Measurements from ENCODE around the gene ELL2. TPM values are rescaled to one million over a fixed set of nuclear protein-coding genes. Genes with fewer than 3 reads are reported as not detected.

The ELL2 gene
- total and polyA plus RNA-seq, 9 of the 15 experiments (the other 6 are each of a cell fraction or from before 2014, with no cell fraction given), result 4.3 to 18.3 (median 14.5) TPM

- TF ChIP-seq ZNF449 (CRISPR knock-in tag; IDR thresholded peaks at IDR 0.05) (no peak), STAG1 (CRISPR knock-in tag; IDR thresholded peaks at IDR 0.05; ENCODE audit: borderline replicate concordance) (no peak), XRCC5 (IDR thresholded peaks at IDR 0.05; ENCODE audit: low read depth, low read length) (no peak), PHF20 (IDR thresholded peaks at IDR 0.05; ENCODE audit: partially characterized antibody) (no peak), DPF2 (IDR thresholded peaks at IDR 0.05) (no peak), U2AF1 (optimal IDR thresholded peaks at IDR 0.05; ENCODE audit: low read depth, low read length) (no peak), NFXL1 (CRISPR knock-in tag; IDR thresholded peaks at IDR 0.05) (no peak), SNAPC5 (CRISPR knock-in tag; IDR thresholded peaks at IDR 0.05) (no peak), KLF16 (IDR thresholded peaks at IDR 0.05) (no peak), SMC3 (conservative IDR thresholded peaks at IDR 0.05; ENCODE audit: insufficient read depth, low read depth, low read length) (no peak), NFE2 (IDR thresholded peaks at IDR 0.05; ENCODE audit: low read depth) (peak; percentile 83), PHTF2 (CRISPR knock-in tag; IDR thresholded peaks at IDR 0.05) (no peak), ZBTB9 (CRISPR knock-in tag; IDR thresholded peaks at IDR 0.05) (no peak), RBM25 (IDR thresholded peaks at IDR 0.05; ENCODE audit: low read depth, low read length, severe bottlenecking) (no peak), KLF10 (CRISPR knock-in tag; IDR thresholded peaks at IDR 0.05) (no peak), MAX (CRISPR knock-in tag; IDR thresholded peaks at IDR 0.05) (no peak), MIER1 (IDR thresholded peaks at IDR 0.05; ENCODE audit: low read depth) (no peak), TEAD1 (CRISPR knock-in tag; IDR thresholded peaks at IDR 0.05) (no peak), ZBTB49 (CRISPR knock-in tag; IDR thresholded peaks at IDR 0.05; ENCODE audit: borderline replicate concordance) (no peak), CBFA2T2 (conservative IDR thresholded peaks at IDR 0.05) (no peak), CTCFL (IDR thresholded peaks at IDR 0.05; ENCODE audit: borderline replicate concordance, insufficient read depth, low read depth, low read length, poor library complexity, severe bottlenecking) (no peak)
These were observed 119.5 kb downstream of the ELL2 start (continued) for GRCh38 chr5:95841914-95842812.

Measured in K562 (cell line).